CMK (cell line): ENCODE measurements around the gene PNLDC1.
"Not testable (repeated sequence)": the region's sequence is repeated elsewhere in the genome, so short reads cannot be mapped to it uniquely, and the experiment has no call there.

Experiments
- DNase-seq: peaks from one replicate; pipeline ENCODE4 v3.0.0-alpha.2; 2010; ENCODE audit warnings: low read depth

Gene PNLDC1

GRCh38 chr6:159849851-159850250 lies 49.8 kb downstream of the PNLDC1 start:
- not testable (repeated sequence) for DNase-seq

- DNase-seq = no peak
Observed at GRCh38 chr6:159852877-159853276, 52.8 kb downstream of the PNLDC1 start.

GRCh38 chr6:159853754-159854153 lies 53.7 kb downstream of the PNLDC1 start:
- DNase-seq = no peak

- no peak for DNase-seq
Observed at GRCh38 chr6:159854959-159855358, 54.9 kb downstream of the PNLDC1 start.

GRCh38 chr6:159858259-159858658 lies 58.2 kb downstream of the PNLDC1 start:
- DNase-seq = no peak

- DNase-seq = no peak
Observed at GRCh38 chr6:159860482-159860881, 60.4 kb downstream of the PNLDC1 start.

GRCh38 chr6:159862103-159862502 lies 62.0 kb downstream of the PNLDC1 start:
- no peak for DNase-seq

GRCh38 chr6:159863341-159863740 lies 63.3 kb downstream of the PNLDC1 start:
- not testable (repeated sequence) for DNase-seq

- no peak for DNase-seq
Observed at GRCh38 chr6:159865226-159865920, 65.3 kb downstream of the PNLDC1 start.

GRCh38 chr6:159866286-159867247 lies 66.5 kb downstream of the PNLDC1 start:
- no peak for DNase-seq
